Smooth muscle cell (in vitro differentiated cells): ENCODE measurements around the gene TMC7. TPM values are rescaled to one million over a fixed set of nuclear protein-coding genes. Genes with fewer than 3 reads are reported as not detected.
"Not testable (repeated sequence)": the region's sequence is repeated elsewhere in the genome, so short reads cannot be mapped to it uniquely, and the experiment has no call there.

Experiments
- DNase-seq: peaks from one replicate; lab custom pipeline; 2025; ENCODE audit not compliant: unreplicated experiment; lab: John Stamatoyannopoulos, UW
- H2AFZ ChIP-seq: fragments of 200-600 bp; sonication (generic); 2 replicates; pipeline ENCODE4 v1.6.0; 2016; ENCODE audit warnings: antibody characterized with exemption, low read depth, mild to moderate bottlenecking
- H3F3A ChIP-seq: fragments of 200-600 bp; sonication (generic); 2 replicates; pipeline ENCODE4 v1.6.0; 2017; ENCODE audit warnings: antibody characterized with exemption, low read depth
- H3K27ac ChIP-seq: fragments of 200-600 bp; sonication (generic); 2 replicates; pipeline ENCODE4 v1.5.1; 2016; ENCODE audit warnings: low read depth, mild to moderate bottlenecking
- H3K27me3 ChIP-seq: fragments of 200-600 bp; sonication (generic); 2 replicates; pipeline ENCODE4 v1.6.1; 2016; ENCODE audit warnings: low read depth, mild to moderate bottlenecking
- H3K36me3 ChIP-seq: fragments of 200-600 bp; sonication (generic); 2 replicates; pipeline ENCODE4 v1.5.1; 2016; ENCODE audit warnings: low read depth
- H3K4me1 ChIP-seq: fragments of 200-600 bp; sonication (generic); 2 replicates; pipeline ENCODE4 v1.5.1; 2016; ENCODE audit warnings: low read depth
- H3K4me2 ChIP-seq: fragments of 200-600 bp; sonication (generic); 2 replicates; pipeline ENCODE4 v1.6.0; 2016; ENCODE audit warnings: mild to moderate bottlenecking
- H3K4me3 ChIP-seq: fragments of 200-600 bp; sonication (generic); 2 replicates; pipeline ENCODE4 v1.5.1; 2016; ENCODE audit warnings: mild to moderate bottlenecking
- H3K79me2 ChIP-seq: fragments of 200-600 bp; sonication (generic); 2 replicates; pipeline ENCODE4 v1.6.0; 2016; ENCODE audit warnings: low read depth, mild to moderate bottlenecking
- H3K9ac ChIP-seq: fragments of 200-600 bp; sonication (generic); 2 replicates; pipeline ENCODE4 v1.6.0; 2016; ENCODE audit warnings: low read depth
- H3K9me3 ChIP-seq: fragments of 200-600 bp; sonication (generic); replicated peaks from 2 replicates; pipeline ENCODE4 v1.5.1; 2016; ENCODE audit warnings: low read depth
- H4K20me1 ChIP-seq: fragments of 200-600 bp; sonication (generic); 2 replicates; pipeline ENCODE4 v1.6.0; 2016; ENCODE audit warnings: low read depth
- CTCF ChIP-seq: fragments of 200-600 bp; sonication (generic); IDR thresholded peaks from 2 replicates; pipeline ENCODE4 v1.5.1; 2017; ENCODE audit warnings: borderline replicate concordance, mild to moderate bottlenecking, antibody characterized with exemption; ENCODE audit not compliant: insufficient read depth, poor library complexity, severe bottlenecking
- WGBS: methylation state at CpG from one replicate; pipeline ENCODE4 v1.1.7; 2016; ENCODE audit warnings: low lambda C conversion rate; 5-methylcytosine and 5-hydroxymethylcytosine counted together
- polyA plus RNA-seq: library from polyadenylated mRNA; unstranded; fragments of >200 nt; fragmentation: Nextera tagmentation; extraction: Ambion mirVana; gene quantifications from 2 replicates; pipeline ENCODE4 v1.2.1, GENCODE V29; 2016
- total RNA-seq: library from RNA; depleted of rRNA; stranded (reverse); fragments of >200 nt; gene quantifications from 2 replicates; pipeline ENCODE4 v1.2.3, GENCODE V29; 2014

TMC7 gene
- total and polyA plus RNA-seq, 2 experiments from 2014 or later = 0.54 to 1.7 TPM

- not testable (repeated sequence) for H3K79me2 ChIP-seq, H4K20me1 ChIP-seq, H3K4me3 ChIP-seq, H3K9me3 ChIP-seq, H2AFZ ChIP-seq, H3K36me3 ChIP-seq, H3K27me3 ChIP-seq, H3K27ac ChIP-seq, H3F3A ChIP-seq, H3K4me1 ChIP-seq, DNase-seq, H3K9ac ChIP-seq, H3K4me2 ChIP-seq
- WGBS = 88% methylated on average over 7 of the region's 7 CpGs
Measured at GRCh38 chr16:18994181-18994580, 10.4 kb downstream of the TMC7 start.

DNA sequence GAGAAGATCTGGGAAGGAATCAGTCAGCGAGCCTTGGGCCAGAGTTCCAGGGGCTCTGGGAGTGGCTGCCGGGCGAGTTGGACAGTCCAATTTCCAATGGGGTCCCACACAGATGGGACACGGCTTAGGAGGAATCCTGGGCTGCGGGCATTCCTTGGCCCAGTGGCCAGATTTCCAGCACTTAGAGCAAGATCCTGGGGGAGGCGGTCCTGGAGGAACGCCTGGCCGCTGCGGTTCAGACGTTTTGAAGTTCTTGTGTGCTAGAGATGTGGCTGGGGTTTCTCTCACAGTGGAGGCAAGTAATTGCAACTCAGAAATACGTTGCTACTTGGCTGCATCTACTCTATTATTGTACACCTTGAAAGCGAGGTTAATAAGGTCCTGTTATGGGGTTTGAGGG, 11.7 kb downstream of the TMC7 start:
- not testable (repeated sequence) for H3K4me2 ChIP-seq, DNase-seq, H3K9me3 ChIP-seq, H3F3A ChIP-seq, H2AFZ ChIP-seq, H4K20me1 ChIP-seq, H3K27ac ChIP-seq, H3K36me3 ChIP-seq, H3K27me3 ChIP-seq, H3K79me2 ChIP-seq, H3K4me3 ChIP-seq, H3K4me1 ChIP-seq, H3K9ac ChIP-seq
- WGBS = 93% methylated on average over 12 of the region's 12 CpGs

GRCh38 chr16:18996536-18996935, 12.8 kb downstream of the TMC7 start:
- 94% methylated on average over 9 of the region's 9 CpGs for WGBS
- H3K79me2 ChIP-seq, H3K4me1 ChIP-seq, H2AFZ ChIP-seq, H3F3A ChIP-seq, H3K9me3 ChIP-seq, H3K36me3 ChIP-seq, H3K27me3 ChIP-seq, H4K20me1 ChIP-seq, H3K9ac ChIP-seq, H3K4me2 ChIP-seq, H3K4me3 ChIP-seq, DNase-seq, H3K27ac ChIP-seq: not testable (repeated sequence)

GRCh38 chr16:18997001-18997400, 13.3 kb downstream of the TMC7 start:
- not testable (repeated sequence) for H3K36me3 ChIP-seq, H3K79me2 ChIP-seq

GRCh38 chr16:18999045-18999393, 15.3 kb downstream of the TMC7 start:
- H3K4me2 ChIP-seq = peak overlapping the region; percentile 34
- DNase-seq = no peak

More at GRCh38 chr16:18997001-18997400, 13.3 kb downstream of the TMC7 start:
- H3K4me1 ChIP-seq, DNase-seq, H3K9me3 ChIP-seq, H3K4me2 ChIP-seq, H2AFZ ChIP-seq, H3F3A ChIP-seq, H4K20me1 ChIP-seq, H3K4me3 ChIP-seq, H3K9ac ChIP-seq, H3K27me3 ChIP-seq, H3K27ac ChIP-seq: not testable (repeated sequence)
- WGBS = over 99% methylated on average over 9 of the region's 9 CpGs

More at GRCh38 chr16:18999045-18999393, 15.3 kb downstream of the TMC7 start:
- Histone ChIP-seq H3K79me2 (no peaks in the 10 kb centered on the region), H3K36me3 (no peaks in the 10 kb centered on the region), H2AFZ (no peak overlapping the region), H3K27ac (peak overlapping the region; percentile 73), H3K4me1 (no peaks in the 10 kb centered on the region), H3K9me3 (no peaks in the 10 kb centered on the region), H3K9ac (no peak overlapping the region), H3F3A (no peaks in the 10 kb centered on the region), H4K20me1 (no peaks in the 10 kb centered on the region), H3K4me3 (no peak overlapping the region), H3K27me3 (no peaks in the 10 kb centered on the region)
- 83% methylated on average over 4 of the region's 4 CpGs for WGBS
- no peak for TF ChIP-seq CTCF
